A549 (cell line): ENCODE data around the gene EIF3B. TPM values are rescaled to one million over a fixed set of nuclear protein-coding genes. Genes with fewer than 3 reads are reported as not detected.

ENCODE experiments used
- ATAC-seq, 2 experiments: fragments of 200-7000 bp in 1 of 2; fragments of >200 bp in 1 of 2; cut with Nextera tagmentation in 1 of 2; cut with Tn5 transposase in 1 of 2; 3 replicates each; pipeline versions ENCODE4 v1.8.0 to v1.9.1; 2018 to 2020; ENCODE audit warnings: mild to moderate bottlenecking in 1 of 2, moderate library complexity in 1 of 2
- CTCF ChIA-PET: fragments of 300-600 bp; sonication (Branson Sonifier 250); formaldehyde crosslinking; extraction: SDS; loops from one replicate; lab custom pipeline; 2021; ENCODE audit warnings: antibody characterized with exemption, inconsistent platforms; lab: Yijun Ruan, JAX
- POLR2A ChIA-PET: fragments of 350-600 bp; formaldehyde crosslinking; extraction: SDS; loops from one replicate; lab custom pipeline; 2021; ENCODE audit warnings: antibody characterized with exemption, inconsistent platforms; lab: Yijun Ruan, JAX
- DNase-seq, 2 experiments: peaks; one replicate each; pipeline versions ENCODE4 v3.0.0 to v3.0.0-alpha.2; 2011 to 2016; ENCODE audit warnings: low read depth in 1 of 2, low spot score in 1 of 2
- FAIRE-seq: peaks from 2 replicates; lab custom pipeline; 2011; peaks lifted over from hg19 to GRCh38; lab: Jason Lieb, UNC
- H3K27ac ChIP-seq, 2 experiments: fragments of >200 bp; sonication (Bioruptor Twin); formaldehyde crosslinking; 3 replicates each; pipeline ENCODE4 v1.5.1; 2016 to 2017
- H3K4me1 ChIP-seq: fragments of >200 bp; sonication (Bioruptor Twin); formaldehyde crosslinking; 3 replicates; pipeline ENCODE4 v1.6.1; 2016
- H3K4me2 ChIP-seq: fragments of >200 bp; sonication (Bioruptor Twin); formaldehyde crosslinking; 3 replicates; pipeline ENCODE4 v1.6.1; 2016
- H3K4me3 ChIP-seq: fragments of >200 bp; sonication (Bioruptor Twin); formaldehyde crosslinking; 3 replicates; pipeline ENCODE4 v1.5.1; 2016
- H3K9me3 ChIP-seq: fragments of >200 bp; sonication (Bioruptor Twin); formaldehyde crosslinking; 3 replicates; pipeline ENCODE4 v1.6.1; 2016
- CHD2 ChIP-seq: fragments of 150-350 bp; IDR thresholded peaks from 2 replicates; pipeline ENCODE4 v1.6.1; 2014; ENCODE audit warnings: low read length; ENCODE audit not compliant: partially characterized antibody
- E2F6 ChIP-seq: IDR thresholded peaks from 2 replicates; pipeline ENCODE4 v1.6.1; 2012; ENCODE audit warnings: low read depth, borderline replicate concordance
- ESRRA ChIP-seq: fragments of 150-350 bp; IDR thresholded peaks from 2 replicates; pipeline ENCODE4 v1.6.1; 2014; ENCODE audit warnings: mild to moderate bottlenecking, low read length, borderline replicate concordance
- FOXS1 ChIP-seq: fragments of 250-450 bp; sonication (Bioruptor Pico); IDR thresholded peaks from 2 replicates; pipeline ENCODE4 v1.5.0; 2020; ENCODE audit warnings: mild to moderate bottlenecking, moderate library complexity
- HDAC2 ChIP-seq: fragments of 200-600 bp; sonication (generic); IDR thresholded peaks from 2 replicates; pipeline ENCODE4 v1.6.1; 2016
- HOXB13 ChIP-seq: fragments of 250-450 bp; sonication (Bioruptor Pico); IDR thresholded peaks from 2 replicates; pipeline ENCODE4 v1.5.0; 2020; ENCODE audit warnings: low read depth, mild to moderate bottlenecking, moderate library complexity
- JUN ChIP-seq, 2 experiments: fragments of >200 bp; sonication (Bioruptor Twin); formaldehyde crosslinking; IDR thresholded peaks; 2 replicates in 1 of 2; 3 replicates in 1 of 2; pipeline ENCODE4 v1.6.1; 2016 to 2017
- MAX ChIP-seq: IDR thresholded peaks from 2 replicates; pipeline ENCODE4 v1.6.1; 2012
- MAZ ChIP-seq: fragments of 150-350 bp; IDR thresholded peaks from 2 replicates; pipeline ENCODE4 v1.6.1; 2014; ENCODE audit warnings: antibody characterized with exemption, low read depth, low read length, borderline replicate concordance
- PHF8 ChIP-seq: fragments of 200-600 bp; sonication (generic); IDR thresholded peaks from 2 replicates; pipeline ENCODE4 v1.6.1; 2016; ENCODE audit warnings: low read depth, mild to moderate bottlenecking, antibody characterized with exemption, moderate library complexity, borderline replicate concordance
- POLR2A ChIP-seq: IDR thresholded peaks from 2 replicates; pipeline ENCODE4 v1.6.1; 2012; ENCODE audit warnings: mild to moderate bottlenecking, low read length
- POLR2AphosphoS2 ChIP-seq: conservative IDR thresholded peaks from 2 replicates; pipeline ENCODE4 v1.6.1; 2012; ENCODE audit warnings: low read length, improper control_type of control experiment, inconsistent platforms
- RARB ChIP-seq: fragments of 250-450 bp; sonication (Bioruptor Pico); IDR thresholded peaks from 2 replicates; pipeline ENCODE4 v1.8.0; 2021; ENCODE audit warnings: mild to moderate bottlenecking, moderate library complexity
- RCOR1 ChIP-seq: fragments of 150-350 bp; IDR thresholded peaks from 2 replicates; pipeline ENCODE4 v1.6.1; 2014; ENCODE audit warnings: antibody characterized with exemption, low read length, low read depth
- REST ChIP-seq: fragments of 200-600 bp; sonication (generic); IDR thresholded peaks from 2 replicates; pipeline ENCODE4 v1.6.1; 2016; ENCODE audit warnings: antibody characterized with exemption, mild to moderate bottlenecking, moderate library complexity
- RFX5 ChIP-seq: fragments of 450-650 bp; IDR thresholded peaks from 2 replicates; pipeline ENCODE4 v1.7.1; 2014; ENCODE audit warnings: antibody characterized with exemption, mild to moderate bottlenecking, moderate library complexity
- RNF2 ChIP-seq: fragments of 200-600 bp; sonication (generic); IDR thresholded peaks from 2 replicates; pipeline ENCODE4 v1.6.1; 2016; ENCODE audit warnings: low read depth, mild to moderate bottlenecking, antibody characterized with exemption, moderate library complexity, borderline replicate concordance
- SMC3 ChIP-seq: fragments of >200 bp; sonication (Bioruptor Twin); formaldehyde crosslinking; IDR thresholded peaks from 3 replicates; pipeline ENCODE4 v1.6.1; 2018; ENCODE audit warnings: inconsistent platforms
- TP53 ChIP-seq: fragments of 250-450 bp; sonication (Bioruptor Pico); IDR thresholded peaks from 2 replicates; pipeline ENCODE4 v1.5.0; 2021; ENCODE audit warnings: mild to moderate bottlenecking, moderate library complexity
- ZC3H11A ChIP-seq: fragments of 450-650 bp; IDR thresholded peaks from 2 replicates; pipeline ENCODE4 v1.6.1; 2014; ENCODE audit warnings: antibody characterized with exemption, mild to moderate bottlenecking
- ZFP36 ChIP-seq: fragments of 450-650 bp; IDR thresholded peaks from 2 replicates; pipeline ENCODE4 v1.6.1; 2014; ENCODE audit warnings: borderline replicate concordance; ENCODE audit not compliant: partially characterized antibody
- ZSCAN20 ChIP-seq: fragments of 250-450 bp; sonication (Bioruptor Pico); IDR thresholded peaks from 2 replicates; pipeline ENCODE4 v1.8.0; 2022; ENCODE audit warnings: mild to moderate bottlenecking, moderate library complexity
- WGBS: methylation state at CpG from one replicate; pipeline ENCODE4 v1.1.6; 2017; ENCODE audit errors: missing lambda C conversion rate; 5-methylcytosine and 5-hydroxymethylcytosine counted together
- polyA plus RNA-seq, 4 experiments: library from polyadenylated mRNA; depleted of rRNA in 3 of 4; stranded (reverse); fragments of >200 nt; fragmentation: RNase III in 1 of 4; extraction: RNeasy Plus Mini Kit Qiagen cat#74134 plus additional on column Dnase treatment in 1 of 4; gene quantifications; 2 replicates in 3 of 4; 3 replicates in 1 of 4; pipeline ENCODE4 v1.2.3, GENCODE V29; 2011 to 2017
- TF ChIP-seq, protein P1 (sequence below): fragments of 450-650 bp; IDR thresholded peaks from 2 replicates; pipeline ENCODE4 v1.6.1; 2014; ENCODE audit warnings: antibody characterized with exemption
- TF ChIP-seq, protein P2 (sequence below): fragments of >200 bp; sonication (Bioruptor Twin); formaldehyde crosslinking; IDR thresholded peaks from 3 replicates; pipeline ENCODE4 v1.6.1; 2016

EIF3B gene
- polyA plus RNA-seq, 2 of the 4 experiments (the other 2 are of a cell fraction): 207 to 219 TPM

DNA sequence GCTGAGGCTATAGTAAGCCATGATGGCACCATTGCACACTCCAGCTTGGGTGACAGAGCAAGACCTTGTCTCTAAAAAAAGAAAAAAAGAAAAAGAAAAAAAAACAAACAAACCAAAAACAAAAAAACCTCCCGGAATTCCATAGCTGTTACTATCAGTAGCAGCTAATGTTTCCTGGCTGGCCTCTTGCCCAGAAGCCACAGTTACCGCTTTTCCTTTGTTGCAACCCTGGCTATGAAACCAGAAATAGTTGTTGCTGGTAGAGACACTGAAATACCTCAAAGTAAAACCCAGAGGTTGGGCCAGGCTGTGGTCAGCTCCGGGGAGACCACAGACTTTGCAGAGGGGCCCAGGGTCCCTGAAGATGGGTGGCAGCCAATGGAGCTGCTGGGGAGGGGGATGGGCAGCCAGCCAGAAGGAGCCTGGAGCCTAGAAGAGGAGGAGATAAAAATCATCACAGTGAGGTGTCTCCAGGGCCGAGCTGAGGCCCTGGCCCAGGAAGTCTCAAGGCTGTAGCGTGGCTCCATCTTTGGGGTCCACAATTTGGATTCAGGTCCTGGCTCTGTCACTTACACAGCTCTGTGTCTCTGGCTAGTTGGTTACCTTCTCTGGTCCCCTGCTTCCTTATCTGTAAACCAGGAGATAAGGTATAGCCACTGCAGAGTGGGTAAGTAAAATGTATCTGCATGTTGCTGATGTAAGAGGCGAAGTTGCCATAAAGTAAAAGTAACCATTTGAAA, 45.4 kb downstream of the EIF3B start:
- peak; percentile 7 to 31; a peak in 3 of 6 replicates for ATAC-seq
- Histone ChIP-seq H3K4me2 (peak overlapping the region; percentile 81), H3K9me3 (no peaks in the 10 kb centered on the region), H3K4me3 (no peak overlapping the region), H3K4me1 (peaks cover 24% of the 10 kb centered on the region), H3K27ac (peak overlapping the region; percentile 74 to 77)
- CTCF ChIA-PET: interaction anchor here (0.6 to 1.6 kb wide), 3 partner anchors 13 to 35 kb away, joined by 3 to 5 read pairs (median 4); no protein-coding TSS in a partner anchor
- 31% methylated on average over 6 of the region's 6 CpGs for WGBS
- POLR2A ChIA-PET: interaction anchor here (0.6 to 1.5 kb wide), 2 partner anchors 46 to 69 kb away, joined by 4 to 11 read pairs; partner anchors contain the start of gene EIF3B
- DNase-seq: peak; percentile 44 to 54
- FAIRE-seq: no peak
- TF ChIP-seq FOXS1 (CRISPR knock-in tag) (no peak), ZFP36 (peak; percentile 8)

GRCh38 chr7:2402687-2403013, 48.0 kb downstream of the EIF3B start:
- TF ChIP-seq POLR2AphosphoS2 (no peak), SMC3 (no peak), RNF2 (no peak), MAZ (no peak), E2F6 (no peak), REST (no peak), ZSCAN20 (CRISPR knock-in tag) (no peak), HOXB13 (no peak), RFX5 (no peak)
- WGBS: 41% methylated on average over 6 of the region's 6 CpGs
- no peak for DNase-seq
- CTCF ChIA-PET: interaction anchor here (1.4 kb wide), 1 partner anchor 10 kb away, joined by 4 read pairs; no protein-coding TSS in a partner anchor
- Histone ChIP-seq H3K4me3 (peak overlapping the region; percentile 92), H3K4me2 (peak overlapping the region; percentile 81), H3K27ac (peak overlapping the region; percentile 52 to 71), H3K9me3 (no peaks in the 10 kb centered on the region), H3K4me1 (peaks cover 24% of the 10 kb centered on the region)
- POLR2A ChIA-PET: interaction anchor here (1.0 kb wide), 3 partner anchors 18 to 48 kb away, joined by 3 to 8 read pairs (median 6); partner anchors contain the start of gene EIF3B
- FAIRE-seq: no peak
- no peak for ATAC-seq

- CTCF ChIA-PET: interaction anchor here (1.4 to 1.9 kb wide), 2 partner anchors 9 to 48 kb away, joined by 4 to 5 read pairs; no protein-coding TSS in a partner anchor
- Histone ChIP-seq H3K4me3 (peak within 1 kb of the TSS; percentile 92), H3K4me1 (peaks cover 24% of the 10 kb centered on the region), H3K9me3 (no peaks in the 10 kb centered on the region), H3K4me2 (peak within 1 kb of the TSS; percentile 93), H3K27ac (peak within 1 kb of the TSS; percentile 81 to 96)
- FAIRE-seq (no peak), ATAC-seq (peak; percentile 69 to 79), DNase-seq (peak; percentile 93 to 95)
- WGBS: 3% methylated on average over 29 of the region's 89 CpGs
- POLR2A ChIA-PET: interaction anchor here (0.6 to 1.0 kb wide), 5 partner anchors 18 to 228 kb away, joined by 3 to 8 read pairs (median 5); partner anchors contain the start of genes EIF3B and TTYH3
- TF ChIP-seq RARB (0 out of 2 replicates have a peak, but pooled peaks have one; percentile 25), ZFP36 (peak; percentile 97), MAX (peak; percentile 84), RCOR1 (peak; percentile 95; the same call in 1 of the 2 replicates), TP53 (CRISPR knock-in tag) (no peak), CHD2 (peak; percentile 69), PHF8 (peak; percentile 44; the same call in 1 of the 2 replicates), ZSCAN20 (CRISPR knock-in tag) (0 out of 2 replicates have a peak, but pooled peaks have one; percentile 17), POLR2A (peak; percentile 70), HDAC2 (peak; percentile 100), JUN (IDR thresholded peaks at IDR 0.05) (peak; percentile 64 to 75; a peak in 4 of 5 replicates), ZC3H11A (no peak), SMC3 (no peak), ESRRA (no peak)
- TF ChIP-seq, protein P1, sequence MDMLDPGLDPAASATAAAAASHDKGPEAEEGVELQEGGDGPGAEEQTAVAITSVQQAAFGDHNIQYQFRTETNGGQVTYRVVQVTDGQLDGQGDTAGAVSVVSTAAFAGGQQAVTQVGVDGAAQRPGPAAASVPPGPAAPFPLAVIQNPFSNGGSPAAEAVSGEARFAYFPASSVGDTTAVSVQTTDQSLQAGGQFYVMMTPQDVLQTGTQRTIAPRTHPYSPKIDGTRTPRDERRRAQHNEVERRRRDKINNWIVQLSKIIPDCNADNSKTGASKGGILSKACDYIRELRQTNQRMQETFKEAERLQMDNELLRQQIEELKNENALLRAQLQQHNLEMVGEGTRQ: peak; percentile 15; the same call in 1 of the 2 replicates
- TF ChIP-seq, protein P2, sequence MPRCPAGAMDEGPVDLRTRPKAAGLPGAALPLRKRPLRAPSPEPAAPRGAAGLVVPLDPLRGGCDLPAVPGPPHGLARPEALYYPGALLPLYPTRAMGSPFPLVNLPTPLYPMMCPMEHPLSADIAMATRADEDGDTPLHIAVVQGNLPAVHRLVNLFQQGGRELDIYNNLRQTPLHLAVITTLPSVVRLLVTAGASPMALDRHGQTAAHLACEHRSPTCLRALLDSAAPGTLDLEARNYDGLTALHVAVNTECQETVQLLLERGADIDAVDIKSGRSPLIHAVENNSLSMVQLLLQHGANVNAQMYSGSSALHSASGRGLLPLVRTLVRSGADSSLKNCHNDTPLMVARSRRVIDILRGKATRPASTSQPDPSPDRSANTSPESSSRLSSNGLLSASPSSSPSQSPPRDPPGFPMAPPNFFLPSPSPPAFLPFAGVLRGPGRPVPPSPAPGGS: 0 out of 3 replicates have a peak, but pooled peaks have one; percentile 47
Measured at GRCh38 chr7:2403014-2403717, 48.5 kb downstream of the EIF3B start, which contains the start of gene CHST12. CHST12 (plus strand) TSS chr7:2403611; CDS start chr7:2432640, 29,029 bp downstream.
